HG03571 (cell line): ENCODE data around the gene MYPOP.
"Not testable (repeated sequence)": the region's sequence is repeated elsewhere in the genome, so short reads cannot be mapped to it uniquely, and the experiment has no call there.

Source experiments
- ATAC-seq: cut with Tn5 transposase; IDR thresholded peaks from one replicate; pipeline ENCODE4 v1.9.1; 2021; ENCODE audit not compliant: unreplicated experiment

The MYPOP gene

GRCh38 chr19:45883881-45884681, 18.3 kb downstream of the MYPOP start:
- no peak for ATAC-seq

DNA sequence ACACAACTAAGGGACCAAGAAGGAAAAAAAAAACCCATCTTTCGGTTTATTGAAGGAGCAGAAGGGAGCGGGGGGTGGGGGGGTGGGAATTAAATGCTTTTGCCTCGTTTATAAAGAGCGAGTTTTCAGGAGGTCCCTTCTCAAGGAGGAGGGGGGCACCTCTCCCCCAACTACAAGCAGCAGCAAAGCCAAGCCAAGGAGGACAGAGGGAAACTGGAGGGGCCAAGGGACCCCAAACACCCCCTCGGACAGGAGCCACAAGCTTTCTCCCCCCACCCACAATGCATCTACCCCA, 18.9 kb downstream of the MYPOP start:
- no peak for ATAC-seq

DNA sequence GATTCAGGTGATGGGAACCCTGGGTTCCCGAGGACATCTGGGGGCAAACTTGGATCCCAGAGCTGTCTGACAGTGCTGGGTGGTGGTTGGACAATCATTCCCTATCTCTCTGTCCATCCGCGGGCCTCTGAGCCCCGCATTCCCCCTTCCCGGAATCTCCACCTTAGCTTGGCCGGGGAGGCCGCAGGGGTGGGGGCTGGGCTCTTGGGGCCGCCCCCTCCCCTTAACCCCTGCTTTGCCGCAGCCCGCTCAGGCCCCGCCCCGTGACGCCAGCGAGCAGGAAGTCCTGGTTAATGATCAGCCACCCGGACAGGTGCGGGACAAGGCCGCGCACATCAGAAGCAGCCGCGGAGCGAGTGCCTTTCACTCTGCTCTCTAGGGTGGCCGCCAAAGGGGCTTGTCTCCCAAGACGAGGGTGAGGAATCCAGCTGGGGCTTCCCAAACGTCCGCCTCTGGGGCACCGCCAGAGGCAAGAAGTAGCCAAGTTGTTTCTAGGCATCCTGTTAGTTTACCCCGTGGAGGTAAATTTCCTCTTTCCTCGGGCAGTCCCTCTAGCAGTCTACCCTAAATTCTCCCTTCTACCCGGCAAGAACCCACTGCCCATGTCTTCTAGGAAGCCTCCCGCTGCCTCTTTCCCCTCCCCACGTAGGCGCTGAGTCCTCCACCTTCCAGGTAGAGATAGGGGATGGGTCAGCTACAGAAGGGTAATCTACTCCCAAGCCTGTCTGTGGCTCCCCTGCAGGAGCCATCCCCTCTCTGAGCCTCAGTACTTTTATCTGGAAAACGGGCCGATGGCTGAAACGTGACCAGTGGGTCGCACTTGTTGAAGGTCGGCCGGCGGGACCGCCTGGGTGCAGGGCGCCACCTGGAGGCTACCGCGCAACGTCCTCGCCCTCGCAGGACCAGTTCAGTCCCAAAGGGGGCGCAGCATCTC, 19.5 kb downstream of the MYPOP start:
- ATAC-seq, result no peak

DNA sequence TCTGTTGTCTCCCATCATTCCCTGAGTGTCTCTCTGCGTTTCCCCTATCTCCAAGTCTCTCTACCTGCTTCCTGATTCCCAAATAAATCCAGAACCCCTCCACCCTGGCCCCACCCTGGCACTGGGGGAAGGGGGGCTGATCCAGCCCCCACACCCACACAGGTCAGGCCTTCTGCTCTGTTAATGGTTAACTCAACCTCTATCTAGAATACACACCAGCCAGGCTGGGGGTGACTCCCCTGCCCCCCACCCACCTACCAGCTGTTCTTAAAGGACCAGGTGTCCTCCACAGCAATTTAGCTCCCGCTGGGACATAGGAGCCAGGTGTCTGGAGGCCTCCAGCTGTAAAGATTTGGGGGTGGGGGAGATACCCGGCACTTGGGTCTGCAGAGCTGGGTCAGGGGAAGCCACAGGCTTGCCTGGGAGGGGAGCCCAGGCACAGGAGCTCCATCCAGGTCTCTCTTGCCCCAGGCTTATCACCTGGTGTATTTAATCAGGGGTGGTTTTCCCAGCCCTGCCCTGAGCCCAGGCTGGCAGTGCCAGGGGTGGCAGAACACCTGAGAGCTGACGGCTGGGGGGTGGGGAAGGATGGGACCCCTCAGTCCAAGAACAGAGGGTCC, 20.4 kb downstream of the MYPOP start:
- ATAC-seq, result no peak

DNA sequence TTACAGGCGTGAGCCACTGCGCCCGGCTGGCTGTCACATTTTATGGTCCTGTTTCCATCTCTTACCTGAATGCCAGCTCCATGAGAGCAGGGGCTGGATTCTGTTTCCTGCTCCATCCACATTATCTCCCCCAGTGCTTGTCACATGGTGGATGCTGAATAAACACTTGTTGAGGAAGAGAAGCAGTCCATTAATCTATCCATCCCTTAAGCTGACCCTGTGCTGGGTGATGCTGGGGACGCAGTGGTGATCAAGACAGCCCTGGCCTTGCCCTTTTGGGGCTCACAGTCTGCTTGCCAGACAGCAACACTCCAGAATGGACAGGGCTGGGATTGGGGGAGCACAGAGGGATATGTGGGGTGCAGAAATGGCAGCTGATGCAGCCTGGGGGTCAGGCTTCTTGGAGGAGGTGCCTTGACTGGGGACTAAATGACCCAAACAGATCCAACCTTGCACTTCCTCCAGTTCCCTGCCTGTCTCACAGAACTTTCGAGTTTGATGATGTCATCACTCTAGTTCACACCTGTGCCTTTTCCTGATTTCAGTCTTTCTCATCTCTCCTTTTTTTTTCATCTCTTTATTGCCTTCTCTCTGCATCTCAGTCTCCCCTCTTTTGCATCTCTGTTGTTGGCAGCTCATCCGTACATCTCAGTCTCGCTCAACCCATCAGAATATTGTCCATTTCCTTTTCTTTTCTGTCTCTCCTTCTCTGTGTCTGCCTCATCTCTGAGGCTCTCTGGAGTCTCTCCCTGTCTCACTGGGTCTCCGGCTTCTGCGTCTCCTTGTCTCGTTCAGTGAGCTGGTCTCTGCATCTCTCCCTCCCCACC, 21.1 kb downstream of the MYPOP start:
- ATAC-seq, result no peak

- ATAC-seq, result no peak
These were observed 22.4 kb downstream of the MYPOP start for GRCh38 chr19:45879971-45880370.

DNA sequence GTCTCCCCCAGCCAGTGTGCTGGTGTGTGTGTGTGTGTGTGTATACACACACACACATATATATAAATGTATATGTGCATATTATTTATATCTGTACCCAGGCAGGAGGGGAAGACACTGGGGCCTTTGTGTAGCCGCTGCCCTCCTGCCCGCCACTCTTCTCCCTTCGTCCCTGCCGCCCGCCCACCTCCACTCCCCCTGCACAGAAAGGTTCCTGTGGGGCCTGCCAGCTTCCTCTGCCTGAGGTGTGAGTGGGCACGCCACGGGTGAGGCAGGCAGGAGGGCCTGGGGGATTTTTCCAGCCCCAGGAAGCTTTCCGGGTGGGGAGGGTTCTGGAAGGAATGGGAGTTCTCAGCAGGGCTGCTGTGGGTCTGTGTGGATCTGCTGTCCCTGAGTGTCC, 23.4 kb downstream of the MYPOP start:
- no peak for ATAC-seq

DNA sequence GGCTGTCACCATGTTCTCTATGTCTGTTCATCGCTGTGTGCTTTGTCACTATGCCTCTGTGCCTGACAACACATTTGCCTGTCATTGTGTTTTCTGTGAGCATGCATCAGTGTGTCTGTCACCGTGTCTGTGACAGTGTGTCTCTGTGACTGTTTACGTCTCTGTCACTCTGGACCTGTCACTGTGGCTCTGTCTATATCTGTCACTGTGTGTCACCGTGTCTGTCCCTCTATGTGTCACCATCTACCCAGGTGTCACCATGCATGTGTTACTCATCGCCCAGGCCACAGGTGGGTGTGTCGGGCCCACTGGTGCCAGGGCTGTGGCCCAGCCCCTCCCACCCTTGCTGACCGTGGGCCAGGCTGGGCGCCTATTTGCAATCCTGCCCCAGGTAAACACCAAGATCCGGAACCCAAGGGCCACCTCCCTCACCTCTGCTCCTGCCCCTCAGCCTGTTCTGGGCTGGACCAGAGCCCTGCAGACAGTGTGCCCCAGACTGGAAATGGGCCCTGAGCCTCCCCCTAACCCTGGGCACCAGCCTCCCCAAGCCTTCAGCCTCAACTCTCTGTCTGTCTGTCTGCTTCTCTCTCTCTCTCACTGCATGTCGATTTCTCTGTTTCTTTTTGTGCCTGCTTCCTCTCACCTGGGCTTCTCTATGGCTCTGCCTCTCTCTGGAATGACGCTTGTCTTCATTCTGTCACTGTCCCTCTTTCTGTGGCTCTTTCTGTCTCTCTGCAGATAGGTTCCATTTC, 24.2 kb downstream of the MYPOP start:
- ATAC-seq, result no peak

DNA sequence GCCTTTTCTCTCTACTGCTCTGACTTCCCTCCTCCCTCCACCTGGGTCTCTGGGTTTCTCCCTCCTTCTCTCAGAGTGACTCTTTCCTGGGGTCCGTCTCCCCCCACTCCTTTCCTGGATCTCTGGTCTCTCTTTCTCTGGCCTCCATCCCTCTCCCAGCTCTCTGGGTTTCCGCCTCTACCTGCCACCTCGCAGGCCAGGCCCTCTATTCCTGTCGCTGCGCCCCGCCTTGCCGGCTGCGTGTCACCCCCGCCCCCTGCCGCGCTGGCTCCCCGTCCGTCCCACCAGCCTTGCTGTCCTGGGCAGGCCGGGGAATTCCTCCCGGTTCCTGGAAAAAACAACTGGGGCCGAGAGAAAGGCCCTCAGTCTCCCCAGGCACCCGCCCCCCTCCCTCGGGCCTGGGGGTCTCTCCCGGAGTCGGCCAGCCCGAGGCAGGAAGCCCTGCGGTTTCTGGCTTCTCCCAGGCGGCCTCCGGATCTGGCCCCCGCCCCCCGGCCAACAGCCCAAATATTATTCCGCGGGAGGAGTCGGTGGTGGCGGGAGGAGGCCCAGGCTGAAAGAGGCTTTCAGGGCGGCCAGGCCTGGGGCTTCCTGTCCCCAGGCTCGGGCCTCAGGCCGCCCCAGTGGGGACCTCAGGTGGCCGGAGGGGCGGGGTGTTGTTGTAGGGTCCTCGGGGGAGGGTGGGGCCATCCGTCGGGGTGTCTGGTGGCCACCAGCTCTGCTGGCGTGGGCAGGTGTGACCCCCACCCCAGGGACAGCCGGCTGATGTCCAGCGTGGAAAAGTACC, 25.8 kb downstream of the MYPOP start:
- no peak for ATAC-seq

GRCh38 chr19:45876161-45876410, 26.3 kb downstream of the MYPOP start:
- ATAC-seq, result no peak

- ATAC-seq, result no peak
These were observed 27.8 kb downstream of the MYPOP start for GRCh38 chr19:45874620-45874966.

DNA sequence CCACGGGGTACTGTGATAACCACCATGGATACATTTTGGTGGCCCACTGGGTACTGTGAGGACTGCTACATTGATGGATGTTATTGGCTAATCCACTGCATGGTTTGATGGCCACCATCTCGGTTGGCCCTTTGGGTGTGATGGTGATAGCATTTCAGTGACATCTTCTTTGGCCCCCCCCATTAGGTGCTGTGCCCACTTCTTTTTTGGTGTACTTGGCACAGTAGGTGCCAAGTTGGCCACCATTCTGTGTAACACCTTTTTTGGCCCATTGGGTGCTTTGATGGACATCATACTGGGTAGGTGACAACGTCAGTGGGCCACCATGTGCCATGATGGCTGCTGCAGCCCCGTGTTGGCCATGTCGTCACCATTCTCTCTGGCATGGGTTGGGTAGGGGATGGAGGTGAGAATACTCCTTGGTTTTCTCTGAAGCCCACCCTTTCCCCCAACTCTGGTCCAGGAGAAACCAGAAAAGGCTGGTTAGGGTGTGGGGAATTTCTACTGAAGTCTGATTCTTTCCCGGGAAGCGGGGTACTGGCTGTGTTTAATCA, 29.1 kb downstream of the MYPOP start:
- ATAC-seq, result no peak

GRCh38 chr19:45872095-45872919, 30.1 kb downstream of the MYPOP start:
- ATAC-seq, result no peak

GRCh38 chr19:45870798-45871197, 31.6 kb downstream of the MYPOP start:
- ATAC-seq, result no peak

GRCh38 chr19:45867241-45867640, 35.2 kb downstream of the MYPOP start:
- not testable (repeated sequence) for ATAC-seq

DNA sequence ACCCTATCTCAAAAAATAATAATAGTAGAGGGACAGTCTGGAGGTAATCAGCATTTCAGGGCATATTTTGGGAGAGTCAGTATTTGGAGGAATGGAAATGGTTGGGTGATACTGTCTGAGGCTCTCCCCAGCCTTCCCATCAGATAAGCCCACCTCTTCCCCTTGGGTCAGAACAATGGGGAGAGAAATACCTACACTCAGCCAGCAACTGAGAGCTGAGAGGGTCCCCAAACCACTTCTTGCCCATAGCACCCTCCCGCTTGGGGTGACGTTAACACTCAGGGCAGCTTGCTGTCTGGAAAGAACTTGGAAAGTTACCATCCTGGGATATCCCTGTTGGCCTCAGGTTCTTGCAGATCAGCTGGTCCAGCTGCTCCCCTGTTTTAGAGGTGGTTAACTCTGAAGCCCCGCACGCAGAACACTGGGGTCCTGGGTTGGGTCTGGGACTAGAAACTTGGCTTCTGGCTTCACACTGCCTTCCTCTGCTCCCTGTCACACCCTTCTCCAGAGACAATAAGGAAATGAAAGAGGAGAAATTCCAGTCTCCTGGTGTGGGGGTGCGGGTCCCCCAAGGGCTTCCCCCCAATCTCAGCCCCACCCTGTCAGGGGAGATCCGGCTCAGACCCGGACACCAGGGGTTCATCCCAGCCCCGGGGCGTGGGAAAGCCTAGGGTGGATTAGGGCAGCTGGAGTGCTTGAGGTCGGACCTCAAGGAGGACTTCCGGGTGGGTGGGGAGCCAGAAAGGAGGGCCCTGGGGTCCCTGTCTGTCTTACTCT, 35.8 kb downstream of the MYPOP start:
- ATAC-seq, result no peak

- no peak for ATAC-seq
These were observed 37.0 kb downstream of the MYPOP start for GRCh38 chr19:45865269-45865948.
